GM18873 (cell line): ENCODE results near the gene EHBP1L1.
A peak's percentile ranks its signal among the peaks of the same experiment; 100 is the strongest.
"Not testable (repeated sequence)": the region's sequence is repeated elsewhere in the genome, so short reads cannot be mapped to it uniquely, and the experiment has no call there.

Experiments
- ATAC-seq: cut with Tn5 transposase; IDR thresholded peaks from one replicate; pipeline ENCODE4 v1.9.1; 2021; ENCODE audit warnings: mild to moderate bottlenecking, moderate library complexity, moderate number of reproducible peaks; ENCODE audit not compliant: unreplicated experiment, low FRiP score

EHBP1L1 gene

DNA sequence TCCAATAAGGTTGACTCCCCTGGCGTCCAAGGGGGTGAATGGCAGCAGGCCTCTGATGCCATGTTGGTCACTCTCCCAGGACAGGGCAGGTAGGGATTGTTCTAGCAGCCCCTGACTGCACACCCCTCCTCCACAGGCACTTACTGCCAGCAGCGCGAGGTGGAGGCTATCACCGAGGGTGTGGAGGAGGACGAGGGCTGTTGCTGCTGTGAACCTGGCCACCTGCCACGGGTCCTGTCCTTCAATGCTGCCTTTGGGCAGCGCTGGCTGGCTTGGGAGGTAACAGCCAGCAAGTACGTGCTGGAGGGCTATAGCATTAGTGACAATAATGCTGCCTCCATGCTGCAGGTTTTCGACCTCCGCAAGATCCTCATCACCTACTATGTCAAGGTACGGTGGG, 54.4 kb downstream of the EHBP1L1 start:
- no peak for ATAC-seq

DNA sequence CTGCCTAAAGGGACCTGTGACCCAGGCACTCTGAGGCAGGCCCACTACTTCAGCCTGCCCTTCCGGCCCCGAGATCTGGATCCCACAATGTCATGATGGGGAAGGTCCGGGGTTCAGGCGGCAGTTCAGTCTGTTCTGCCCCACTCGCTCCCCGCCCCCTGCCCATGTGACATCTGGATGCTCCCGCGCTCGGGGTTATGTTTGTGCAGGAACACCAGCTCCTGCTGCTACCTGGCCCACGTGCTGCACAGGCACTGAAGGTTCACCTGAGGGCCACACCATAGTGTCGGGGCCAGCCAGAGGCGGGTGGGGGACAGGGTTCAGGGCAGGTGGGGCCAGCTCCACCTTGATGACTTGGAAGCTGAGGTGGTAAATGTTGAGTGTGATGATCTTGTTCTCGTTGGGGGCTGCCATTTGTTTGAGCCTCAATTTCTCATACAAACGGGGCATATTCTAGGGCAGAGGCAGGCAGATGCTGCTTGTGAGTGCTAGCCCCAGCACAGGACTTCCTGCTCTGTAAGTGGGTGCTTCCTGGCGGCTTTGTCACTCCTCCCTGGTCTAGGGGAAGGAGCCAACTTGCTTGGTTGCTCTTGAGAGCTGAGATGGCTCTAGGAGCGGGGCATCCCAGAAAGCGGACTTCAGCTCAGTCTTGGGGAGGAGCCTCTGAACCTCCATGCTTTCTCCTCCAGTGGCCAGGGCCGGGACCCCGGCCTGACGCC, 57.7 kb downstream of the EHBP1L1 start:
- no peak for ATAC-seq

DNA sequence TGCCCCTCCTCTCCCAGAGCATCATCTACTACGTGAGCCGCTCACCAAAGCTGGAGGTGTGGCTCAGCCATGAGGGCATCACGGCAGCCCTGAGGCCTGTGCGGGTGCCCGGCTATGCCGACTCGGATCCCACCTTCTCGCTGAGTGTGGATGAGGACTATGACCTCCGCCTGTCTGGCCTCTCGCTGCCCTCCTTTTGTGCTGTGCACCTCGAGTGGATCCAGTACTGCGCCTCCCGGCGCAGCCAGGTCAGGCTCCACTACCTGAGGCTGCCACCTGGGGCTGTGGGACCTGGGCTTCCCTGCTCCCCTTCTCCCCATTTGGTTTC, 58.2 kb downstream of the EHBP1L1 start:
- ATAC-seq: no peak

DNA sequence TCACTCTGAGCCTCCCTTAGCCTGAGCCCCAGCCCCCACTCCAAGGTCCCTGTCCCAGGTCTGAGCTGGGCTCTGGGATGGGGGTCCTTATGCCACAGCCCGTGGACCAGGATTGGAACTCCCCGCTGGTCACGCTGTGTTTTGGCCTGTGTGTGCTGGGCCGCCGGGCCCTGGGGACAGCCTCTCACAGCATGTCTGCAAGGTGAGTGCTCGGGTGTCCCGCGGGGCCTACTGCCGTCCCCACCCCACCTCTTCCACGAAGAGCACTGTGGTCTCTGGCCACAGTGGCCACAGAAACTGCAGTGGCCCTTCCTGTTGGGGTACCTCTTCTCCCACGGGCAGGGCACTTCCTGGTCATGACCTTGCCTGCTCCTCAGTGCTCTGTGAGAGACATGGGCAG, 58.6 kb downstream of the EHBP1L1 start:
- no peak for ATAC-seq

DNA sequence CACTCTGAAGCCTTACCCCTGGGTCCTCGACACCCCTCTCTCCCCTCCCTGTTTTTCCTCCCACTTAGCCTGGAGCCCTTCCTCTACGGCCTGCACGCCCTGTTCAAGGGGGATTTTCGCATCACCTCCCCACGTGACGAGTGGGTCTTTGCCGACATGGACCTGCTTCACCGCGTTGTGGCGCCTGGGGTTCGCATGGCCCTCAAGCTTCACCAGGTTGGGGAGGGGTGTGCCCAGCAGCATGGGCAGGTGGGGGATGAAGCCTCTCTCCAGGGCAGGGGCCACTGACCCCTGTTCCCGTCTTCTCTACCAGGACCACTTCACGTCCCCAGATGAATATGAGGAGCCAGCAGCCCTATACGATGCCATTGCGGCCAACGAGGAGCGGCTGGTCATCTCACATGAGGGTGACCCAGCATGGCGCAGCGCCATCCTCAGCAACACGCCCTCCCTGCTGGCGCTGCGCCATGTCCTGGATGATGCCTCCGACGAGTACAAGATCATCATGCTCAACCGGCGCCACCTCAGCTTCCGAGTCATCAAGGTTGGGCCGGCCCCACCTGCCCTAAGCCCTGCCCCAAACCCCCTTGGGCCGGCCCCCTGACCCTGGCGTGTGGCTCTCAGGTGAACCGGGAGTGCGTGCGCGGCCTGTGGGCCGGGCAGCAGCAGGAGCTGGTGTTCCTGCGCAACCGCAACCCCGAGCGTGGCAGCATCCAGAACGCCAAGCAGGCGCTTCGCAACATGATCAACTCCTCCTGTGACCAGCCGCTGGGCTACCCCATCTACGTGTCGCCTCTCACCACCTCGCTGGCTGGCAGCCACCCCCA, 59.3 kb downstream of the EHBP1L1 start:
- ATAC-seq: no peak

DNA sequence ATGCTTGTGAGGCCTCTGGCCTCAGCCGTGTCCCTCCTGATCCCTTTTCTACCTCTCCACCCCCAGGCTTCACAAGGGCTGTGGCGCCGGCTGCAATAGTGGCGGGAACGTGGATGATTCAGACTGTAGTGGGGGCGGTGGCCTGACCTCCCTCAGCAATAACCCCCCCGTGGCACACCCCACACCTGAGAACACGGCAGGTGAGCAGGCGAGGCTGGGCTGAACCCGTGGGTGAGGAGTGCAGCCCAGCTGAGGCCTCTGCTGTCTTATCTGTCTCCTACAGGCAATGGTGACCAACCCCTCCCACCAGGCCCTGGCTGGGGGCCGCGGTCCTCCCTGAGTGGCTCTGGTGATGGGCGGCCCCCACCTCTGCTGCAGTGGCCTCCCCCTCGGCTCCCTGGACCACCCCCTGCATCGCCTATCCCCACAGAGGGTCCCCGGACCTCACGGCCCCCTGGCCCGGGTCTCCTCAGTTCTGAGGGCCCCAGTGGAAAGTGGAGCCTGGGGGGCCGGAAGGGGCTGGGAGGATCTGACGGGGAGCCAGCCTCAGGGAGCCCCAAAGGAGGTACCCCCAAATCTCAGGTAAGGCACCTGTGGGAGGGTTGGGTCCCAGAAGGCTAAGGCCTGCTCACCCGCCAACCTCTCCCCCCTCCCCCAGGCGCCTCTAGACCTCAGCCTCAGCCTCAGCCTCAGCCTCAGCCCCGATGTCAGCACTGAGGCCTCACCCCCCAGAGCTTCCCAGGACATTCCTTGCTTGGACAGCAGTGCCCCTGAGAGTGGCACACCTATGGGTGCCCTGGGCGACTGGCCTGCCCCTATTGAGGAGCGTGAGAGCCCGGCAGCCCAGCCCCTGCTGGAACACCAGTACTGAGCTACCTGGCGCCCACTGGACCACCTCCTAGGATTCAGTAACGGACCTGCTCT, 60.5 kb downstream of the EHBP1L1 start:
- no peak for ATAC-seq

DNA sequence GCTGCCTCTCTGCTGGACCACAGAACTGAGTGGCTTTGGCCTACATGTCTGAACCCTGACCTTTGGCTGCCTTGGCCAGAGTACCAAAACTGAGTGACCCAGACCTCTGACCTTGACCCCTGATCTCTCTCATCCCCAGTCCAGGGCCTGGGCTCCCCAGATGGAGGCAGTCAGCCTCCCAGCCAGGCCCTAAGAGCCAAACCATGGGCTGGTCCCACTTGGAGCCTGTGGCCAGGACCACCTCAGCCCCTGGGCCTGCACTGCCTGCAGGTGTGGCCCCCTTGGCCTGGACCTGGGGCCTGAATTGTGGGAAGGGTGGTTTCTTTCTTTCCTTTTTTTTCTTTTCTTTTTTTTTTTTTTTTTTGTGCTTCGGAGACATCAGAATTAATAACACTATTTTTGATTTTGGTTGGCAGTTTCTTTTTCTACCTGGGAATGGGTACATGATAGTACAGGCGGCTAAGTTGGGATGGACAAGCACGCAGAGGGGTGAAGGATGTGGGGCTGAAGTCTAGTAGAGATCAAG, 61.2 kb downstream of the EHBP1L1 start:
- no peak for ATAC-seq

DNA sequence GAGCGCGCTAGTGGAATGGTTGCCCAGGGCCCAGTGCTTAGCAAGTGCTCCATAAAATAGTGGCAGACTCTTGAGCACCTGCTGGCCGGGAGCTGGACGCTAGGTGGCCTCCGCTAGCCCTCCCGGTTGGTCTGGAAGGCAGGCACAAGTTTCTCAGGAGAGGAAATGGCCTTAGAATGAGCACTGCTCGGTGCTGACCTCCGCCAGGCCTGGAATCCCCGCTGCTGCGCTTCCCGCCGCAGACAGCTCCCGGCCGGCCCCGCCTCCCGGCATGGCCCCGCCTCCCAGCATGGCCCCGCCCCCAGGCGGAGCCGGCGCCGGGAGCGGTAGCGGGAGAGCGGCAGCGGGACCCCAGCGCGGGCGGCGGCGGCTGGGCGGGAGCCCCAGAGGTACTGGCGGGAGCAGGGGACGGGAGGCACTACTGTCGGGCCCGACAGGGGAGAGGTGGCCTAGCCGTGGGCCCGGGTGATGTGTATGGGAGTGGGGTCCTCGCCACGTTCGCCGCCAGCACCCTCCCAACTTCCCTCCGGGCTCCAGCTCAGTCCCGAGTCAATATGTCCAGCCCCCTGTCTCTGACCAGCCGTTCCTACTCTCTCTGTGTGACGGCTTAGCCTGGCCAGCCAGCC, 62.1 kb downstream of the EHBP1L1 start, which contains the start of gene SIPA1:
Gene SIPA1, plus strand, starts transcription at position 308 of the 626 bp plus-strand sequence. CDS start 2,821 bp downstream, outside the sequence.
- ATAC-seq: peak; percentile 22

DNA sequence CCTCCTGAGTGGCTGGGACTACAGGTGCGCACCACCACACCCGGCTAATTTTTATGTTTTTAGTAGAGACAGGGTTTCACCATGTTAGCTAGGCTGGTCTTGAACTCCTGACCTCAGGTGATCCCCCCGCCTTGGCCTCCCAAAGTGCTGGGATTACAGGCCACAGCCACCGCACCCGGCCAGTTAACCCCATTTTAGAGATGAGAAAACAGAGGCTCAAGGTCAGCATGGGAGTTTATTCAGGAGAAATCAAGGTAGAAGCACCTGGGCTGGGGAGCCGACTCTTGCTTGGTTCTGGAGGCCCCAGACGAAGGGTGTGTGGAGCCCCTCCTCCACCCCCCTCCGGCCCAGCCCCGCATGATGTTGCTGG, 63.4 kb downstream of the EHBP1L1 start:
- not testable (repeated sequence) for ATAC-seq

DNA sequence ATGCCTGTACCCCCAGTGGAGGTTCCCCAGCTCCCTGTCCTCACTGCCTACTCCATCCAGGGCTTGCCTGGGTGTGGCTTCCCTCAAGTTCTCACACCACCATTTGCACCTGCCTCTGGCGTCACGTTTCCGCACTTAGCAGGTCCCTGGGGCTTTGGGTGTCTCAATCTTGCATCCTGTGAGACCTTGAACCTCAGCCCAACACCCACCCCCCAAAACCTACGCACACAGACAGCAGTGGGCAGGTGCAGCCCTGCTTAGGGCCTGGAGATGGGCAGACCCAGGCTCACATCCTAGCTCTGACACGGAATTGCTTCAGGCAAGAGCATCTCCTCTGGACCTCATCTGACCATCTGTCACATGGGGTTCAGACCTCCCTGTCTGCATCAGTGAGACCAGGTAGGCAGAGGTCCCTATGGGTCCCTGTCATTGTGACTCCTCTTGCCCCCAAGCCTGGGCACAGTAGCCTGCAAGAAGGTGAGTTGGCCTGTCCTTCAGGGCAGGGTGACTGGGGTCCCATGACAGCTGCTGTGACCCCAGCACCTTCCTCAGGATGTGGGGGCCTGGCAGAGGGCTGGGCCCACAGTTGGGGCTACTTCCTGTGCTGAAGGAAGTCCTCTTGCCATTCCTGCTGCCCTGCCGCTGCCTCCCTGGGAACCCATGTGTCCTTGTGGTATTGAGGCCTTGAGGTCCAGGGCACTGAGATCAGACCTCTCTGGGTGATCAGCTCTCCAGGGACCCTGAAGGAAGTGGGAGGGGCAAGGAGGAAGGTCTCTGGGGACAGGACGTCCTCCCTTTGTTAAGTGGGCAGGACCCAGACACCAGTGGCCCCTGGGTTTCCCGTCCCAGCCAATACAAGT, 64.0 kb downstream of the EHBP1L1 start:
- no peak for ATAC-seq

DNA sequence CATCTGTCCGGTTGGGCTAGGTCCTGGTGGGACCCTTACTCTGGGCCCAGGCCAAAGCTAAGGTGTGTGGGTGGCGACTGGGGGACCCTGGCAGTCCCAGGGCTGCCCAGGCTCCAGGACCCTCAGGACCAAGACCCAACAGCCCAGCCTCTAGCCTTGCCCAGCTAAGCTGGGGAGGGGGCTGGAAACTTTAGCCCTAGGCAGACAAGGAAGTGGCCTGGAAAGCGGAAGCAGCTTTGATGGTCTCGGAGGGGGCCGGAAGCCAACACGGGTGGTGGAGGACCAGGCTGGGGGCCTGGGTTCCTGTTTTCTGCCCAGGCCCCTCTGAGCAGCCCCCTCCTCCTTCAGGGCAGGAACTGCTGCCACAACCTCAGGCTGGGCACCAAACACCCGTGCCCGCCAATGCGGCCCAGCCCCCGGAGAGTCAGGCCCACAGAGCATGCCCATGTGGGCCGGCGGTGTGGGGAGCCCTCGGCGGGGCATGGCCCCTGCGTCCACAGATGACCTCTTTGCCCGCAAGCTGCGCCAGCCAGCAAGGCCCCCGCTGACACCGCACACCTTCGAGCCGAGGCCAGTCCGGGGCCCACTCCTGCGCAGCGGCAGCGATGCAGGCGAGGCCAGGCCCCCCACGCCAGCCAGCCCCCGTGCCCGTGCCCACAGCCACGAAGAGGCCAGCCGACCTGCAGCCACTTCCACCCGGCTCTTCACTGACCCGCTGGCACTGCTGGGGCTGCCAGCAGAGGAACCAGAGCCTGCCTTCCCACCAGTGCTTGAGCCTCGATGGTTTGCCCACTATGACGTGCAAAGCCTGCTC, 64.8 kb downstream of the EHBP1L1 start:
- ATAC-seq: no peak

DNA sequence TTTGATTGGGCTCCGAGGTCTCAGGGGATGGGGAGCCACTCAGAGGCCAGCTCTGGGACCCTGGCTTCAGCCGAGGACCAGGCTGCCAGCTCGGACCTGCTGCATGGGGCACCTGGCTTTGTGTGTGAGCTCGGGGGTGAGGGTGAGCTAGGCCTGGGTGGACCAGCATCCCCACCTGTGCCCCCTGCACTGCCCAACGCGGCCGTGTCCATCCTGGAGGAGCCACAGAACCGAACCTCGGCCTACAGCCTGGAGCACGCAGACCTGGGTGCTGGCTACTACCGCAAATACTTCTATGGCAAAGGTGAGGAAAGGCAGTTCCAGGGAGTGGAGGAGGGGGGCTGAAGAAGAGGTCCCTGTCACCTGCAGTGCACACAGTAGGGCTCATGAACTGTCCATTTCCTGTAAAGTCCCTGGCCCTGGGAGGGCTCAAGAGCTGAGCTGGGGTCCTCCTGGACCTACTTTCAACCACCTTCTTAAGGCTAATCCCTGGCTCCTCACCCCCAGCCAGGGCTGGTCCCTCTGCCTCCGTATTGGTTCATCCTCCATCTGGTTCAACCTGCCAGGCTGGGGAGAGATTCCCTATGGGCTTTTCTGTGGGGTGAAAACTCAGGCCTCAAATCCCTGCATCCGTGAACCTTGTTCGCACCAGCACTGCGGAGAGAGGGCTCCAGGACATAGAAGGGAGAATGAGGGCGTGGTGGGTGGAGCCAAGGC, 65.6 kb downstream of the EHBP1L1 start:
- ATAC-seq: no peak
